Inflammatory macrophage (primary cell): ENCODE data around the gene HNRNPD.
A peak's percentile ranks its signal among the peaks of the same experiment; 100 is the strongest.
"Not testable (repeated sequence)": the region's sequence is repeated elsewhere in the genome, so short reads cannot be mapped to it uniquely, and the experiment has no call there.

ENCODE experiments used
- DNase-seq, 2 donors: peaks; one replicate each; pipeline ENCODE4 v3.0.0-alpha.2; 2020 to 2022
- total RNA-seq, 18 experiments: gene quantifications; one replicate each; lab custom pipeline; 2026; ENCODE audit warnings: mixed read lengths in 6 of 18, inconsistent platforms in 2 of 18; lab: John Stamatoyannopoulos, UW

The HNRNPD gene, protein sequence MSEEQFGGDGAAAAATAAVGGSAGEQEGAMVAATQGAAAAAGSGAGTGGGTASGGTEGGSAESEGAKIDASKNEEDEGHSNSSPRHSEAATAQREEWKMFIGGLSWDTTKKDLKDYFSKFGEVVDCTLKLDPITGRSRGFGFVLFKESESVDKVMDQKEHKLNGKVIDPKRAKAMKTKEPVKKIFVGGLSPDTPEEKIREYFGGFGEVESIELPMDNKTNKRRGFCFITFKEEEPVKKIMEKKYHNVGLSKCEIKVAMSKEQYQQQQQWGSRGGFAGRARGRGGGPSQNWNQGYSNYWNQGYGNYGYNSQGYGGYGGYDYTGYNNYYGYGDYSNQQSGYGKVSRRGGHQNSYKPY
- 16.9 to 75.6 (median 28.6) reads per million in 18 experiments for total RNA-seq

DNA sequence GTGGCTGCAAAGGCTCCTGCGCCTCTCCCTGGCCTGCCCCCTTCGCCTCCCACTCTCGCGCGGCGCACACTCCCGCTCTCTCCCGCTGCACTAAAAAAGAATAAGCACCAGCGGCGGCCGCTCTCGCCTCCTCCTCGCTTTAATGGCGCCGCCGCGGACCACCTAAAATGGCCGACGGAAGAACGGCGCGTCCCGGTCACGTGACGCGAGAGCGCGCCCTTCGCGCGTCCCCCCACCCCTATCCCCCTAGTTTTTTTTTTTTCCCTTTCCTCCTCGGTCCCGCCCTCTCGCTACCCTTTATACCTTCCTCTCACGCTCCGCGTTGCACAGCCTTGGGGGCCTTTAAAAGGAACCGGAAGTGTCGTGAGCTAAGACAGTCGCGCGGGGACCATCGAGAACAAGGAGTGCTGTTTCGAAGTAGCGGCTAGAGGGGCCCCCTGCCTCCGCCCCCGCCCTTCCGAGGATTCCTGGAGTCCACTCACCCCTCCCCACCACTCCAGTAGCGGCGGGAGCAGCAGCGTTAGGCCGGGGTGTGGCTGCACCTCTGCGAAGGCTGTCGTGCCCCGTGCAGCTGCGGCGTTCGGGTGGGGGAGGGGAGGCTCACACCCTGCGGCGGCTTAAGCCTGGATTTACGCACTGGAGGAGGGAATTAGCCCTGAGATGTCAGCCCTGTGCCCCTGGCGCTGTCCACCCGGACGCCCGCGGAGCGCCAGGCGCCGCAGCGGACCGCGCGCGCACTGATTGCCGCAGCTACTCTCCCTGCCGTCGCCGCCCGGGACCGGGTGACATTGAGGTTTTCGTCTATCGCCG is at the start of gene HNRNPD:
Gene HNRNPD, minus strand, starts transcription at position 176 of the 810 bp plus-strand sequence. CDS start 313 bp downstream, outside the sequence.
- peak; percentile 98 to 99 for DNase-seq

DNA sequence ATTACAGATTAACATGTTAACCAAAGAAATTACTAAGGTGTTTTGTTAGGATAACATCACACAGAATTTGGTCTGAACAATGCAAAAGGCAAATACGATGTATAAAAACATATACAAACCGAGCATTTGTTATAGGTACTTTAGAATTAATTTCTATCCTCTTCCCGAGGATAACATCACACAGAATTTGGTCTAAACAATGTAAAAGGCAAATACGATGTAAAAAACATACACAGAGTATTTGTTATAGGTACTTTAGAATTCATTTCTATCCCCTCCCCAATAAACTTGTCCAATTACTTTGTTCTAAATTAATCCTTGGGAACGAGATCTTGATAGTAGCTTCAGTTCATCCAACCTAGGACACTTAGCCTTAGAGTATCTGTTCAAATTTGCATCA is 48.8 kb upstream of the HNRNPD start:
- DNase-seq, result no peak

GRCh38 chr4:82421796-82422560 is 48.2 kb upstream of the HNRNPD start:
- DNase-seq, result no peak

DNA sequence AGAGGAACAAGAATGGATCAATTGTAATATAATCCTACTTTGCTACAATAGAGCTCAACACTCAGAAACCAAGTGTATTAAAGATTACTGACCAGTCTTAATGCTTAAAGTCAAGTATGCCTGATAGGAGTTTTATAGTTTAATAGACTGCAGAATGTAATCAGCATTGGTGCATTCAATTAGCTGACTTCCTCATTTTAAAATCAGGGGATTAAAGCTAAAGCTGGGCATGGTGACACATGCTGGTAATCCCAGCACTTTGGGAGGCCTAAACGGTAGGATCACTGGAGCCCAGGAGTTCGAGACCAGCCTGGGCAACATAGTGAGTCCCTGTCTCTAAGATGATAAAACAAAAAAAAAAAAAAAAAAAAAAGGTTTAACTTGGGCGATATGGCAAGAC is 45.7 kb upstream of the HNRNPD start:
- DNase-seq, result no peak

DNA sequence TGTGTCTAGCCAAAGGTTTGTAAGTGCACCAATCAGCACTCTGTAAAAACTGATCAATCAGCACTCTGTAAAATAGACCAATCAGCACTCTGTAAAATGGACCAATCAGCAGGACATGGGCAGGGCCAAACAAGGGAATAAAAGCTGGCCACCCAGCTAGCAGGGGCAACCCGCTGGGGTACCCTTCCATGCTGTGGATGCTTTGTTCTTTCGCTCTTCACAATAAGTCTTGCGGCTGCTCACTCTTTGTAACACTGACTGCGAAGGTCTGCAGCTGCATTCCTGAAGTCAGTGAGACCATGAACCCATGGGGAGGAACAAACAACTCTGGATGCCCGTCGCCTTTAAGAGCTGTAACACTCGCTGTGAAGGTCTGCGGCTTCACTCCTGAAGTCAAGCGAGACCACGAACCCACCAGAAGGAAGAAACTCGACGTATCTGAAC is 42.2 kb upstream of the HNRNPD start:
- DNase-seq, result no peak

DNA sequence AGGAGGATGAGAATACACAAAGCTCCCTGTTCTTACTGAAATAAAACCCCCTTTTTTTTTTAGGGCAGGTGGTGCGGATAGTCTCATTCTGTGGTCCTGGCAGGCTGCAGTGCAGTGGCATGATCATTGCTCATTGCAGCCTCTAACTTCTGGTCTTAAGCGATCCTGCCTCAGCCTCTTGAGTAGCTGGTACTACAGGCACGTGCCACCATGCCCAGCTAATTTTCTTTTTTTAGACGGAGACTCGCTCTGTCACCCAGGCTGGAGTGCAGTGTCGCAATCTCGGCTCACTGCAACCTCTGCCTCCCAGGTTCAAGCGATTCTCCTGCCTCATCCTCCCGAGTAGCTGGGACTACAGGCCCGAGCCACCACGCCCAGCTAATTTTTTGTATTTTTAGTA is 41.3 kb upstream of the HNRNPD start:
- DNase-seq, result not testable (repeated sequence)

DNA sequence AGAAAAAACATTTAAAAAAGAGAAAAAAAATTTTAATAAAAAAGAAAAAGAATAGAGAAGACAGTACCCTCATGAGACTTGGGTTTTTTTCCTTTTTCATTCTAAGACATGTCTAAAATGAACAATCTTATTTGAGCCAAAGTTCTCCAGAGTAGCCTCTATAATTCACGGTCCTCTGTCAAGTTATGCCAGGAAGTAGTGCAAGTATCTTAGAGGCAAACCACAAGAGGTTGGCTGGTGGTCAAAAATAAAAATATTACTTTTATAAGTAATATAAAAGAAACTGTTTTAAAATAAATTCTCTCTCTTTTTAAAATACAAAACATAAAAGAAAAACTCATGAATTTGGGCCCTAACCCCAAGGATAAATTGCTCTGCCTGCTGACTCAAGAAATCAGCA is 29.9 kb upstream of the HNRNPD start:
- DNase-seq, result no peak

DNA sequence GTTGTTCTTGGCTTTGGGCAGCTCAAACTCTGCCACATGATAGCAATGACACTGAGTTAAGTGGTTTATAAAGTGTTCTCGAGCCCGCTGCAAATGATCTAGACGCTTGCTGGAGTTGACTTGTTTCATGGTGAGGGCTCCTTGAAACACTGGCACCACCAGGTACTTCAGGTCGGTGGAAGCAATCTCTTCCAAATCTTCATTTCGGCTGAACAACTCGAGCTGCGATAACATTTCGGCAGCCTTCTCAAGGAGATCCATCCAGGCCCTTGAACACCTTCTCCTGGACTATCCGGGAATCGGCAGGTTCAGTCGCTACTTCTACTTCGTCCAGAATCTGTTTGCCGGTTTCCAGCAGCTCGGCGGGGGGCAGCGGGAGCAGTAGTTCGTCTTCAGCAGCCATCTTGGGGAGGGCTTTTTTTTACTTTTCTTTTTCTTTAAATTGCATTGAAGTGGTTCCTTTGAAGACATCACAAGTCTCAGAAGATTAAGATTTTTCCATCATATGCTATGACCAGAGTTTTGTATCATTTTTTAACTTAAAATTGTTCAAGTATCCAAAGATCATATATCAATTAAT is 28.5 kb upstream of the HNRNPD start:
- DNase-seq, result no peak

- DNase-seq, result no peak
Measured at GRCh38 chr4:82401600-82401999, 27.8 kb upstream of the HNRNPD start.

DNA sequence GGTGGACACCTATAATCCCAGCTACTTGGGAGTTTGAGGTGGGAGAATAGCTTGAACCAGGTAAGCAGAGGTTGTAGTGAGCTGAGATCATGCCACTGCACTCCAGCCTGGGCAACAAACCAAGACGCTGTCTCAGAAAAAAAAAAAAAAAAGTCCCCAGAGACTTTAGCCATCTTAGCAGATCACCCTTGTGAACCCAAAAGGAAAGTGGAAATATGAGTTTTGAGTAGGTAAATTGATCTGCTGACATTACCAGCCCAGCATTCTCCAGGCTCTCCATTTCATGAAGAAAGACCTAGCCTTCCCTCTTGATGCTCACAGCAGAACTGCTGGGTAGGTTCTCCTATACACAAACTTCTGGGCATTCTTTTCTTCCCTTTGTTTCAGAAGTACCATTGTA is 24.5 kb upstream of the HNRNPD start:
- no peak for DNase-seq

GRCh38 chr4:82397527-82397926 is 23.7 kb upstream of the HNRNPD start:
- no peak for DNase-seq

GRCh38 chr4:82394896-82395295 is 21.1 kb upstream of the HNRNPD start:
- no peak for DNase-seq

- not testable (repeated sequence) for DNase-seq
Measured at GRCh38 chr4:82390061-82390460, 16.3 kb upstream of the HNRNPD start.

GRCh38 chr4:82388405-82388804 is 14.6 kb upstream of the HNRNPD start:
- no peak for DNase-seq

GRCh38 chr4:82386312-82386711 is 12.5 kb upstream of the HNRNPD start:
- not testable (repeated sequence) for DNase-seq

DNA sequence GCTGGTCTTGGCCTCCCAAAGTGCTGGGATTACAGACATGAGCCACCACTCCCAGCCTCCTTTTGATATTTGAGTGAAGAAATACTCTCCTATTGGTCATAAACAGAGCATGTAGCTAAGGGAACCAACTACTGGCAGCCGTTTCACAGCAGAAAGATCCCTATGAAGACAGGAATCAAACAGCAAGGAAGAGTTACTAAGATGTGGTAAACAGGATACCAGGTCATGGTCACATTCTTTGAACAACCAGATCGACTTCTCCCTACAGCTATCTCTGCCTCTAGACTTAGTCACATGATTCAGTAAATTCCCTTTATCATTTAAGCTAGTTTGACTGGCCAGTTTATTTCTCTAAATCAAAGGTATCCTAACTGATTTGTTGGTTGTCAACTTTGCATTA is 9.0 kb upstream of the HNRNPD start:
- DNase-seq, result peak; percentile 12 to 16

GRCh38 chr4:82381661-82382296 is 8.0 kb upstream of the HNRNPD start:
- peak; percentile 33 to 60 for DNase-seq

GRCh38 chr4:82381235-82381634 is 7.4 kb upstream of the HNRNPD start:
- no peak for DNase-seq

GRCh38 chr4:82380831-82381230 is 7.0 kb upstream of the HNRNPD start:
- DNase-seq, result no peak

DNA sequence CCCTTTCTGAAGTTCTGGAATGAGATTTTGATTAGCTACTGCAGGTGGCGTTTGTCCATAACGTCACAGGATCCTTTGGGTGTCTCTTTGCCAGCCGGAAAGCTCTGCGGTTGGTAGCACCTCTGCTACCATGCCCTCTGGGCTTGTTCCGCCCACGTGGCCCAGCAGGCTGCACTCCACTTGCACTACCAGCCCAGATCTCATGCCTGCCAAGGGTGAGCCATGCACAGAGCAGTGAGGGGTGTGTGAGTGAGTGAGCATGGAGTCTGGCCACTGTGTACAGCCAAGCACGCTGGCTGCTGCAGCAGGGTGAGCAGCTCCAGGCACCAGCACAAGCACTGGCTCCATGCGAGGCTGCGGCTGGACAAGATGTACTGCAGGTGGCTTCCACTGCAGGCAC is 6.6 kb upstream of the HNRNPD start:
- no peak for DNase-seq

DNA sequence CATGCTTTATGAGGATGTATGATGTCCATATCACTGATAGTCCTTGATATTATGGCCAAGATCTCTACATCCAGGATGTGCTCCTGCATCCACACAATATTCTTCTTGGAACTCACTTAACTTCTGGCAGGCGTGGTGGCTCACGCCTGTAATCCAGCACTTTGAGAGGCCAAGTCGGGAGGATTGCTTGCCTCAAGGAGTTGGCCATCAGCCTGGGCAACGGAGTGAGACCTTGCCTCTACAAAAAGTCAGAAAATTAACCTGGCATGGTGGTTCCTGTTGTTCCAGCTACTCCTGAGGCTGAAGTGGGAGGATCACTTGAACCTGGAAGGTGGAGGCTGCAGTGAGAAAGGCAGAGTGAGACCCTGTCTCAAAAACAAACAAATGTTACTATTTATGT is 2.3 kb upstream of the HNRNPD start:
- DNase-seq, result no peak

DNA sequence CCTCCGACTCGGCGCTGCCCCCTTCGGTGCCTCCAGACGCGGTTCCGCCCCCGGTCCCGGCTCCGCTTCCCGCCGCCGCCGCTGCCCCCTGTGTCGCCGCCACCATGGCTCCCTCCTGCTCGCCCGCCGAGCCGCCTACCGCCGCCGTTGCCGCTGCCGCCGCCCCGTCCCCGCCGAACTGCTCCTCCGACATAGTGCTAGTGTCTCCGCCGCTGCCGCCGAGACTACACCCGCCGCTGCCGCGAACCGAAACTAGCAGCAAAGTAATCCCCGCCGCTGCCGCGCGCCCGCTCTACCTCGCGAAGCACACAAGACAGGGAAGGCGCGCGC is 340 bp downstream of the HNRNPD start:
- no peak for DNase-seq
